NT2/D1 (cell line): ENCODE results near the gene RIMBP2.

Experiments used
- DNase-seq: peaks from one replicate; pipeline ENCODE4 v3.0.0-alpha.2; 2011; ENCODE audit warnings: low read depth, low spot score
- H3K27me3 ChIP-seq: 2 replicates; pipeline ENCODE4 v1.6.0; 2011; ENCODE audit warnings: mild to moderate bottlenecking; ENCODE audit not compliant: insufficient read length, insufficient read depth
- H3K36me3 ChIP-seq: 2 replicates; pipeline ENCODE4 v1.6.1; 2011; ENCODE audit warnings: mild to moderate bottlenecking, low read length, mixed read lengths; ENCODE audit not compliant: insufficient read depth, insufficient read length
- H3K4me1 ChIP-seq: 2 replicates; pipeline ENCODE4 v1.5.1; 2011; ENCODE audit not compliant: insufficient read depth, insufficient read length
- H3K4me3 ChIP-seq: 2 replicates; pipeline ENCODE4 v1.5.1; 2011; ENCODE audit warnings: low read depth; ENCODE audit not compliant: insufficient read length
- H3K9ac ChIP-seq: 2 replicates; pipeline ENCODE4 v1.6.0; 2011; ENCODE audit warnings: low read depth; ENCODE audit not compliant: insufficient read length
- H3K9me3 ChIP-seq: 2 replicates; pipeline ENCODE4 v1.5.1; 2011; ENCODE audit warnings: mild to moderate bottlenecking, low read length; ENCODE audit not compliant: insufficient read depth
- SUZ12 ChIP-seq: IDR thresholded peaks from 2 replicates; pipeline ENCODE4 v1.6.1; 2011; ENCODE audit not compliant: insufficient read length, insufficient read depth; ENCODE audit errors: extremely low read depth
- YY1 ChIP-seq: IDR thresholded peaks from 2 replicates; pipeline ENCODE4 v1.6.1; 2011; ENCODE audit not compliant: insufficient read length, insufficient read depth
- ZNF274 ChIP-seq: IDR thresholded peaks from 2 replicates; pipeline ENCODE4 v1.6.1; 2011; ENCODE audit warnings: mild to moderate bottlenecking, low read depth, low read length

Gene RIMBP2

GRCh38 chr12:130448044-130448821 lies 267.9 kb downstream of the RIMBP2 start:
- Histone ChIP-seq H3K36me3 (no peaks in the 10 kb centered on the region), H3K9me3 (no peaks in the 10 kb centered on the region), H3K4me3 (no peak overlapping the region), H3K9ac (no peak overlapping the region), H3K27me3 (no peaks in the 10 kb centered on the region), H3K4me1 (no peaks in the 10 kb centered on the region)
- no peak for DNase-seq
- TF ChIP-seq ZNF274 (no peak), YY1 (no peak), SUZ12 (no peak)

GRCh38 chr12:130447655-130447965 lies 268.5 kb downstream of the RIMBP2 start:
- H3K9ac ChIP-seq = no peak overlapping the region
- no peaks in the 10 kb centered on the region for H3K36me3 ChIP-seq
- H3K9me3 ChIP-seq = no peaks in the 10 kb centered on the region
- no peaks in the 10 kb centered on the region for H3K27me3 ChIP-seq
- no peak for DNase-seq
- H3K4me1 ChIP-seq = no peaks in the 10 kb centered on the region
- no peak for TF ChIP-seq ZNF274
- TF ChIP-seq SUZ12 = no peak
- no peak for TF ChIP-seq YY1
- H3K4me3 ChIP-seq = no peak overlapping the region

- Histone ChIP-seq H3K27me3 (no peaks in the 10 kb centered on the region), H3K9ac (no peak overlapping the region), H3K36me3 (peaks cover 2% of the 10 kb centered on the region), H3K4me1 (no peaks in the 10 kb centered on the region), H3K4me3 (no peak overlapping the region), H3K9me3 (no peaks in the 10 kb centered on the region)
- TF ChIP-seq YY1 = no peak
- TF ChIP-seq ZNF274 = no peak
- no peak for TF ChIP-seq SUZ12
- no peak for DNase-seq
Measured at GRCh38 chr12:130446846-130447654, 269.0 kb downstream of the RIMBP2 start.

- Histone ChIP-seq H3K9me3 (no peaks in the 10 kb centered on the region), H3K27me3 (no peaks in the 10 kb centered on the region), H3K36me3 (peaks cover 6% of the 10 kb centered on the region)
Measured at GRCh38 chr12:130444986-130445385, 271.1 kb downstream of the RIMBP2 start.

DNA sequence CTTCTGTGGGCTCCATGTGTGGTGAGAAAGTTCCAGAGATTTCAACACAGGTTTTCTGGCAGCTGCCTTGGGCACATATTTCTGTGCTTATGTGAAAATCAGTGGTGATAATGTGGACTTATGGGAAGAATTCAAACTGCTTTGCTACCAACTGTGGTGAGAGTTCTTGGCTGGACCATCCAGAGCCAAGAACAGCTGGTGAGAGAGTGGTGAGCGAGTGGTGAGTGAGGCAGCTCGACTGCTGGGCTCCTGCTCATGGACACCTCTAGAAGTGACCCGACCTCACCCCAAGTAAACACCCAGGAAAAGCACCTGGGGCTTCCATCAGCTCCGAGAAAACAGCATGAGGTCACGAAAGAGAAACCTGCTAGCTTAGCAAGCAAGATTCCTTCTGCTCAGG lies 272.0 kb downstream of the RIMBP2 start:
- no peak overlapping the region for H3K4me3 ChIP-seq
- TF ChIP-seq YY1 (no peak), SUZ12 (no peak), ZNF274 (no peak)
- no peaks in the 10 kb centered on the region for H3K9me3 ChIP-seq
- no peaks in the 10 kb centered on the region for H3K27me3 ChIP-seq
- no peaks in the 10 kb centered on the region for H3K4me1 ChIP-seq
- no peak overlapping the region for H3K9ac ChIP-seq
- H3K36me3 ChIP-seq = peaks cover 6% of the 10 kb centered on the region
- no peak for DNase-seq

More at GRCh38 chr12:130444986-130445385, 271.1 kb downstream of the RIMBP2 start:
- TF ChIP-seq YY1 = no peak
- no peak overlapping the region for H3K4me3 ChIP-seq
- DNase-seq = no peak
- H3K4me1 ChIP-seq = no peaks in the 10 kb centered on the region
- H3K9ac ChIP-seq = no peak overlapping the region

DNA sequence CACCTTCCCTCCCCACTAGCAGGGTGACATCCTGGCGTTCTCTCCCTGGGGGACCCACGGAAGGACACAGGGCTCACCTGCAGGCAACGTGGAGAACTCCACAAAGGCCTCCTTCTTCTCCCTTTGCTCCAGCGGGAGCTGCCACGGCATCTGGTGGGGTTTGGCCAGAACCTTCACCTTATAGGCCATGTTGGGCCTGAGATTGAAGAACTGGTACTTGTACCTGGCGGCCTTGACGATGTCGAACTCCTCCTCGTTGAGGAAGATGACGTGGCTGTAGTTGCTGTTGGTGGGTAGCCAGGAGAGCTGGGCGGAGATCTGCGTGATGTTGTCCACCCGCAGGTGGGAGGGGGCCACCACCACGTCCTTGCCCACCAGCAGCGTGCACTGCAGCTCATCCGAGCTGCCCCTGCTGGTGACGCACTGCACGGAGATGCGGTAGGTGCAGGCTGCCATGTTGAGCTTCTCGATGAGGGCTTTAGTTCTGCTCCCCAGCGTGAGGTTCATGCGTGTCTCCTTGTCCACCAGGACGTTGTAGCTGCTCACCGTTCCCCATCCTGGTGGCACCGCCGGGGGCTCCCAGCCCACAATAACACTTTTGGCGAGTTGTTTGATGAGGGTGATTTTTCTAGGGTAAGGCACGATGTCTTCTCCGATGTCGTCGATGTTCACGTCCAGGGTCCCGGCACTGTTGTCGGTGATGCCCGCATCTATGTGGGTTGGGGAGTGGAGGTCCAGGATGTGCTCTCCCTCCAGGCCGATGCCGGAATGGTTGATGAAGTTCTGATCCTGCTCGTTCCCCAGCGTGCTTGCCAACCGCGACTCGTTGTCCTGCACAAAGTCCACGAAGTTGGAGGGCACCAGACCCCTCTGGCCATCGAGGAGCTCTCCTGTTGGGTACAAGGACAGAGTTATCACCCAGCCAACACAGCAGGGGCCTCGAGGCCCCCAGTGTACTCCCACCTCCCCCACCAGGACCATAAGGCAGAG lies 274.0 kb downstream of the RIMBP2 start:
- Histone ChIP-seq H3K4me3 (no peak overlapping the region), H3K9me3 (peaks cover 6% of the 10 kb centered on the region; the same call in 1 of the 2 replicates), H3K27me3 (no peaks in the 10 kb centered on the region), H3K4me1 (no peaks in the 10 kb centered on the region), H3K36me3 (peaks cover 6% of the 10 kb centered on the region), H3K9ac (no peak overlapping the region)
- no peak for TF ChIP-seq ZNF274
- no peak for TF ChIP-seq SUZ12
- no peak for TF ChIP-seq YY1
- no peak for DNase-seq
